ENCODE results near the gene ORAI3.

DNA sequence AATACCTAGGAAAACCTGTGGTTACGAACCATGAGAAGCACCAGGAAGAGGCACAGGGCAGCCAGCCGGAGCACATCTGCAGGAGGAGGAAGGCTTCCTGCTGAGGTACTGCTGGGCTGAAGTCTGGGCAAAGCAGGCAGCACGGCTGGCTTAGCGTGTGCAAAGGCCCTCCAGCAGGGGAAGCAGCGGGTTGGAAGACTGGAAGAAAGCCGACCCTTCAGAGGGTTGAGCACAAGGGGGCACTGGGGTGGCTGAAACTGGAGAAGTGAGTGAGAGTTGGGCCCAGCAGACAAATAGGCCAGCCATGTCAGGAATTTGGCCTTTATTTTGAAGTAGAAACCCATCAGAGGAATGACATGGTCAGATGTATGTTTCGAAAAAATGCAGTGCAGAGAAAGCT is 24.0 kb downstream of the ORAI3 start:
- no peak for TF ChIP-seq EZH2phosphoT487 (IDR thresholded peaks at IDR 0.05; ENCODE audit: borderline replicate concordance, low read depth)
- TF ChIP-seq, protein P1, sequence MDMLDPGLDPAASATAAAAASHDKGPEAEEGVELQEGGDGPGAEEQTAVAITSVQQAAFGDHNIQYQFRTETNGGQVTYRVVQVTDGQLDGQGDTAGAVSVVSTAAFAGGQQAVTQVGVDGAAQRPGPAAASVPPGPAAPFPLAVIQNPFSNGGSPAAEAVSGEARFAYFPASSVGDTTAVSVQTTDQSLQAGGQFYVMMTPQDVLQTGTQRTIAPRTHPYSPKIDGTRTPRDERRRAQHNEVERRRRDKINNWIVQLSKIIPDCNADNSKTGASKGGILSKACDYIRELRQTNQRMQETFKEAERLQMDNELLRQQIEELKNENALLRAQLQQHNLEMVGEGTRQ (IDR thresholded peaks at IDR 0.05; ENCODE audit: borderline replicate concordance, low read depth, low read length) = no peak
- no peak for TF ChIP-seq GATA2 (CRISPR knock-in tag; IDR thresholded peaks at IDR 0.05)
- TF ChIP-seq, protein P2, sequence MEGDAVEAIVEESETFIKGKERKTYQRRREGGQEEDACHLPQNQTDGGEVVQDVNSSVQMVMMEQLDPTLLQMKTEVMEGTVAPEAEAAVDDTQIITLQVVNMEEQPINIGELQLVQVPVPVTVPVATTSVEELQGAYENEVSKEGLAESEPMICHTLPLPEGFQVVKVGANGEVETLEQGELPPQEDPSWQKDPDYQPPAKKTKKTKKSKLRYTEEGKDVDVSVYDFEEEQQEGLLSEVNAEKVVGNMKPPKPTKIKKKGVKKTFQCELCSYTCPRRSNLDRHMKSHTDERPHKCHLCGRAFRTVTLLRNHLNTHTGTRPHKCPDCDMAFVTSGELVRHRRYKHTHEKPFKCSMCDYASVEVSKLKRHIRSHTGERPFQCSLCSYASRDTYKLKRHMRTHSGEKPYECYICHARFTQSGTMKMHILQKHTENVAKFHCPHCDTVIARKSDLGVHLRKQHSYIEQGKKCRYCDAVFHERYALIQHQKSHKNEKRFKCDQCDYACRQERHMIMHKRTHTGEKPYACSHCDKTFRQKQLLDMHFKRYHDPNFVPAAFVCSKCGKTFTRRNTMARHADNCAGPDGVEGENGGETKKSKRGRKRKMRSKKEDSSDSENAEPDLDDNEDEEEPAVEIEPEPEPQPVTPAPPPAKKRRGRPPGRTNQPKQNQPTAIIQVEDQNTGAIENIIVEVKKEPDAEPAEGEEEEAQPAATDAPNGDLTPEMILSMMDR (IDR thresholded peaks at IDR 0.05) = peak; percentile 27; the same call in 1 of the 2 replicates
- TF ChIP-seq, protein P3, sequence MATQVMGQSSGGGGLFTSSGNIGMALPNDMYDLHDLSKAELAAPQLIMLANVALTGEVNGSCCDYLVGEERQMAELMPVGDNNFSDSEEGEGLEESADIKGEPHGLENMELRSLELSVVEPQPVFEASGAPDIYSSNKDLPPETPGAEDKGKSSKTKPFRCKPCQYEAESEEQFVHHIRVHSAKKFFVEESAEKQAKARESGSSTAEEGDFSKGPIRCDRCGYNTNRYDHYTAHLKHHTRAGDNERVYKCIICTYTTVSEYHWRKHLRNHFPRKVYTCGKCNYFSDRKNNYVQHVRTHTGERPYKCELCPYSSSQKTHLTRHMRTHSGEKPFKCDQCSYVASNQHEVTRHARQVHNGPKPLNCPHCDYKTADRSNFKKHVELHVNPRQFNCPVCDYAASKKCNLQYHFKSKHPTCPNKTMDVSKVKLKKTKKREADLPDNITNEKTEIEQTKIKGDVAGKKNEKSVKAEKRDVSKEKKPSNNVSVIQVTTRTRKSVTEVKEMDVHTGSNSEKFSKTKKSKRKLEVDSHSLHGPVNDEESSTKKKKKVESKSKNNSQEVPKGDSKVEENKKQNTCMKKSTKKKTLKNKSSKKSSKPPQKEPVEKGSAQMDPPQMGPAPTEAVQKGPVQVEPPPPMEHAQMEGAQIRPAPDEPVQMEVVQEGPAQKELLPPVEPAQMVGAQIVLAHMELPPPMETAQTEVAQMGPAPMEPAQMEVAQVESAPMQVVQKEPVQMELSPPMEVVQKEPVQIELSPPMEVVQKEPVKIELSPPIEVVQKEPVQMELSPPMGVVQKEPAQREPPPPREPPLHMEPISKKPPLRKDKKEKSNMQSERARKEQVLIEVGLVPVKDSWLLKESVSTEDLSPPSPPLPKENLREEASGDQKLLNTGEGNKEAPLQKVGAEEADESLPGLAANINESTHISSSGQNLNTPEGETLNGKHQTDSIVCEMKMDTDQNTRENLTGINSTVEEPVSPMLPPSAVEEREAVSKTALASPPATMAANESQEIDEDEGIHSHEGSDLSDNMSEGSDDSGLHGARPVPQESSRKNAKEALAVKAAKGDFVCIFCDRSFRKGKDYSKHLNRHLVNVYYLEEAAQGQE (IDR thresholded peaks at IDR 0.05; ENCODE audit: low read depth, low read length) = no peak
- TF ChIP-seq RAD21 (IDR thresholded peaks at IDR 0.05; ENCODE audit: low read length) = no peak
- TF ChIP-seq CHD2 (IDR thresholded peaks at IDR 0.05; ENCODE audit: low read length, partially characterized antibody) = no peak
- TF ChIP-seq RFX5 (IDR thresholded peaks at IDR 0.05; ENCODE audit: low read length) = no peak
- TF ChIP-seq, protein P4, sequence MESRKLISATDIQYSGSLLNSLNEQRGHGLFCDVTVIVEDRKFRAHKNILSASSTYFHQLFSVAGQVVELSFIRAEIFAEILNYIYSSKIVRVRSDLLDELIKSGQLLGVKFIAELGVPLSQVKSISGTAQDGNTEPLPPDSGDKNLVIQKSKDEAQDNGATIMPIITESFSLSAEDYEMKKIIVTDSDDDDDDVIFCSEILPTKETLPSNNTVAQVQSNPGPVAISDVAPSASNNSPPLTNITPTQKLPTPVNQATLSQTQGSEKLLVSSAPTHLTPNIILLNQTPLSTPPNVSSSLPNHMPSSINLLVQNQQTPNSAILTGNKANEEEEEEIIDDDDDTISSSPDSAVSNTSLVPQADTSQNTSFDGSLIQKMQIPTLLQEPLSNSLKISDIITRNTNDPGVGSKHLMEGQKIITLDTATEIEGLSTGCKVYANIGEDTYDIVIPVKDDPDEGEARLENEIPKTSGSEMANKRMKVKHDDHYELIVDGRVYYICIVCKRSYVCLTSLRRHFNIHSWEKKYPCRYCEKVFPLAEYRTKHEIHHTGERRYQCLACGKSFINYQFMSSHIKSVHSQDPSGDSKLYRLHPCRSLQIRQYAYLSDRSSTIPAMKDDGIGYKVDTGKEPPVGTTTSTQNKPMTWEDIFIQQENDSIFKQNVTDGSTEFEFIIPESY (IDR thresholded peaks at IDR 0.05; ENCODE audit: borderline replicate concordance, low read depth) = no peak
- no peak for TF ChIP-seq EP300 (IDR thresholded peaks at IDR 0.05; ENCODE audit: borderline replicate concordance in 1 of 2, low read depth in 1 of 2, low read length in 1 of 2)
- TF ChIP-seq POLR2AphosphoS5 (IDR thresholded peaks at IDR 0.05; ENCODE audit: low read depth, low read length) = no peak
- no peak for TF ChIP-seq TEAD4 (IDR thresholded peaks at IDR 0.05; ENCODE audit: borderline replicate concordance, insufficient read depth)
- TF ChIP-seq, protein P5, sequence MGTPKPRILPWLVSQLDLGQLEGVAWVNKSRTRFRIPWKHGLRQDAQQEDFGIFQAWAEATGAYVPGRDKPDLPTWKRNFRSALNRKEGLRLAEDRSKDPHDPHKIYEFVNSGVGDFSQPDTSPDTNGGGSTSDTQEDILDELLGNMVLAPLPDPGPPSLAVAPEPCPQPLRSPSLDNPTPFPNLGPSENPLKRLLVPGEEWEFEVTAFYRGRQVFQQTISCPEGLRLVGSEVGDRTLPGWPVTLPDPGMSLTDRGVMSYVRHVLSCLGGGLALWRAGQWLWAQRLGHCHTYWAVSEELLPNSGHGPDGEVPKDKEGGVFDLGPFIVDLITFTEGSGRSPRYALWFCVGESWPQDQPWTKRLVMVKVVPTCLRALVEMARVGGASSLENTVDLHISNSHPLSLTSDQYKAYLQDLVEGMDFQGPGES (IDR thresholded peaks at IDR 0.05; ENCODE audit: low read depth, low read length) = no peak
